GM21360 (cell line): ENCODE data around the gene KIF3A.

ENCODE experiments used
- ATAC-seq: cut with Tn5 transposase; IDR thresholded peaks from one replicate; pipeline ENCODE4 v1.9.1; 2021; ENCODE audit warnings: mild to moderate bottlenecking, moderate library complexity; ENCODE audit not compliant: unreplicated experiment

Gene KIF3A

DNA sequence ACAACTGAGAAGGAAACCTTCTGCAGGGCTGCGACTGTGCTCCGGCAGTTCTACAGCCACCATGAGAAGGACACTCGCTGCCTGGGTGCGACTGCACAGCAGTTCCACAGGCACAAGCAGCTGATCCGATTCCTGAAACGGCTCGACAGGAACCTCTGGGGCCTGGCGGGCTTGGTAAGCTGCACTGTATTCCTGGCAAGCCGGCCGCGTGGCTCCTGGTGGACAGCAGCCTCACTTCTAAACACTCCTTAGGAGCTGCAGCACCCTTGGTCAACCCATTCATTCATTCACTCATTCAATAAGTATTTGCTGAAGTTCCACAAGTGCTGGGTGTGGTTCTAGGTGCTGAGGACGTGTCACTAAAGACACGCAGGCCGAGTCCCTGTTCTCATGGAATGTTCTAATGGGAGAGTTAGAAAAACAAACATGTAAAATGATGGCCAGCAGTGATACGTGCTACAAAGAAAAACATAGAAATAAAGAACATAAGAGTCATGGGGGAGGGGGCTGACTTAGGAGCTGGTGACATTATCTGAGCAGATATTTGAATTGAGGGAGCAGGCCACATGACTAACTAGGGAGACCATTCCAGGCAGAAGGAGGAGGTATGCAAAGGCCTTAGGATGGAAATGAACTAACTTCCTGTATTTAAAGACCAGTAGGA is 57.5 kb downstream of the KIF3A start:
- ATAC-seq = no peak

DNA sequence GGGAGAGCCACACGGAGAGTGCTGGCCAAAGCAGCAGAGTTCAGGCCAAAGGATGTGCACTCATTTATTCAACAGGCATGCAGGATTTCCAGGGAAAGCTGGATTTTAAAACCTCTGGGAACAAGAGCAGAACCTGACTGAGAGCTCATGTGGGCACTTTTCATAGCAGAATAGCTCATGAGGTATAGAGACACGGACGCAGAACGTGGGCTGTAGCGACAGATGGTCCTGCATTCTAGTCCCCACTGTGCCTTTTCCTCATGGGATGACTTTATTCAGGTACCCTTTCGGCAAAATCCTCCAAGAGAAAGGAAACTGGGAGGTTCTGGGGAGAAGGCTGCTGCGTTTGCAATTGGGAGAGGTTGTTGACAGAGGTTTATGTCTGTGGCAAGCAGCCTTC is 58.2 kb downstream of the KIF3A start:
- ATAC-seq = no peak

DNA sequence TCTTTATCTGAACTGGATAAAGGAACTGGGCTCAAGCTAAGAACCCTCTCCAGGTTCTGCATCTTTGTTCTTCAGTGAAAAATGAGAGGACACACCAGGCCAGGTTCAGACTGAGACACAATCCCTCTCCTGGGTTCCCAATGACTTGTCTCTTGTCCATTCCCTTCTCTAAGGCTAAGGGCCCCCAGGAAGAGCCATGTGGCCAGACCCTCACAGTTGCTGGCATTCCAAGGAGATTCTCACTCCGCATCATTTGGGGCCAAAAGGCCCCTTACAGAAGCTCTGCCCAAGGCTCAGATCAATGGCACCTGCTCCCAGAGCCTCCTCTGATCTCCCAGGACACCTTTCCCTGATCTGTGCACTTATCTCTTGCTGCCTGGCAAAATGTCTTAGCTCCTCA is 58.6 kb downstream of the KIF3A start:
- no peak for ATAC-seq

DNA sequence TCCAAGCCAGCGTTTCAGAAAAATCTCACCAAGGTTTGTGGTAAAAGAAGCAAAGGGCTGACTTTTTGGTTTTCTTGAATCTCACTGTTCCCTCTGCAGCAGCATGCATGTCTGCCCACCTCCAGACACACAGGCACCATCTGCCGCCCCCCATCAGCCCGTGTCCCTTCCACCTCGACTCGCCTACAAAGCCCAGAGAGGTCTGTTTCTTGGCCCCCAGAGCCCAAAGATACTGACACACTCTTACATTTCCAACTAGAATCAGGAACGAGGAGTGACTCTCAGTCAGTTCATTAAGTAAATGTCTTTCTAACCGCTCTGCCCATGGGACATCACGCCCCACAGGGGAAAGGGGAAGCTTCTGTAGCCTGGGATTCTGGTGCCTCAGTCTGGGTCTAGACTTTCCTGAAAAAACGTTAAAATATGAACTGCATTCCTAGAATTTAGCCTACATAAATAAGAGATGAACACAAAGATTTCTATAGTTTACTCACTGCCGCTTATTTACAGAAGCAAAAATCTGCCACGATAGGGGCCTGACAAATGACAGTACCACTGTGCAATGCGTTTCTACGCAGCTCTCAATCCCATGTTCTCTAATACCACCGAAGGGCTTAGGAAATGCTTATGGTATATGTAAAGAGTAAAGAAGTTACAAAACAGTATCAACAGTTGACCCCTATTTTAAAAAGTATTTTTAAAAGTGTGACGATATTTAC is 59.5 kb downstream of the KIF3A start:
- ATAC-seq = no peak

DNA sequence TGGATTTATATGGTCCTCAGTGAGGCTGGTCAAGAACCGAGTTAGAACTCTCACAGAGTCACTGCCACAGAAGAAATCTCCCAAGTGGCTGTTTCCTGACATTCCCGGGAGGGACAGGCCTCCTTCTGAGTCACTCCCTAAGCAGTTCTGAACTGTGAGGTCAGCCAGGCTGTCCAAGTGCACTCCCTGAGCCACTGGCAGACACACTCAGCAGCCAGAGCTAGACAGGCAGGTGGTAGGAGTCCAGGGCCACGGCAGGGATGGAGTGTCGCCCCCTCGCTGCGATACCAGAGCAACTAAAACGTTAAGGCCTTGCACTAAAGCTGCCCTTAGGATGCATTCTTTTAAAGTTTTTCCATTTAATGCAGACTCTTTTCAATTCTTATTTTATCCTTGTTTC is 60.2 kb downstream of the KIF3A start:
- ATAC-seq = no peak

DNA sequence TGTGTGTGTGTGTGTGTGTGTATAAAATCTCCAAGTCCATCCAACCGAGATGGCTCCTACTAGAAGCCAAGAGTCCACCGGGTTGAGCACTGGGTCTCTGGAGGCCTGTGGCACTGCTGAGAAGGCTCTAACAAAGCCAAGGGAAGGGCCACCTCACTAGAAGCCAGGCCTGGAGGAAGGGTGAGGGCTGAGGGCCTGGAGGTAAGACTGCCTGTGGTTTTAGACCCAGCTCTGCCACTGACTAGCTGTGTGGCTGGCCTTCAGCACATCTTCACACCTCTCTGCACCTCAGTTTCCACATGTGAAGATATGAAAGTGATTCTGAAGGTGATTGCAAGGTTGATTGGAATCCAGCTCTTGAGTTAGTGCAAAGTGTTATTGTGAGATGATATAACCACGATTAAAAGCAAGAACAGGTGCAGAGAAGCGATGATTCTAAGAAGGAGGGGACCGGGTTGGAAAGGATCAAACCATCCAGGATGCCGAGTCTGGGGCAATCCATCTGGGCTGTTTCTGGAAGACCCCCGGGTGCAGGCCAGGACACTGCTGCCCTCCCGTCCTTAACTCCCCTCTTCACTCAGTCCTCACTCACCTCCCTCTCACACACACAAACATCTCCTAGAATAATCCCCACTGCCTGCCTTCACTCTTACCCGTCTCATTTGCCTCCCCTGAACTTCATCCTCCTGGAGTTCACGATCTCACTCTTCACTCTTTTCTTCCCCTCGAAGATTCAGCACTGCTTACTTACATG is 61.2 kb downstream of the KIF3A start:
- no peak for ATAC-seq

DNA sequence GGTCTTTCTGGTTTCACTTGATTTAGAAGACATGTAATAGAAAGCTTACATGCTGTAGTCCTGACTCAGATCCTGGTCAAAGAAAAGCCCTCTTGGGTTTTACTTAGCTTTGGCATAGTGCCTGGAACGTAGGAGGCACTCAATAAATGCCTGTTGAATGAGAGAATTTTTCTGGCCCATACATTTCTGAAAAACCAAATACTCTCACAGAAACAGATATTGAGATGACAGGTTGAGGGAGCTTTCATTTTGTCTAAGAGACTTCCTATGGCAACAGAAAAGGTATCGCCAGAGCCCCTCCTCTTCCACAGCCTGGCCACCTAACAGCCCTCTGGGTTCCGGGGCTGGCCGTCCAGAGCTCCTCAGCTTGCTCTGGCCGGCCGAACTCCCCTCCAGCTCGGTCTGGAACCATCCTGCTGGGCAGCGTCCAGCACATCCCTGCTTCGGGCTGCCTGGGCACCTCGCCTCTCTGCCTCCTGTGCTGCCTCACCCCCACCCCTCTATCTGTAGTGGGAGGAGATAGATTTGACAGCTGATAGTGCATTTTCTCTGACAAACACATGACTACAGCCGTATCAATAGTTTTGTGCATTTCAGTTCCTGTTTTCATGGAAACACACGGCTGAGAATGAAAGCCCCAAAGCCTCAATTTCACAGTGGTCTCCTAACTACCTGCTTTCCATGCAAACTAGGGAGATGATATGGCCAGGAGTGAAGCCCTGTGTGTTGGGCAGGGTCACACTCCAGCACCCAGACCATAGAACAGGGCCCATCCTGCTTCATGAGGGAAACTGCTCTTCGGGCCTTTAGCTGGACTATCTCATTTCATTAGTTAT is 62.5 kb downstream of the KIF3A start:
- peak; percentile 68 for ATAC-seq

DNA sequence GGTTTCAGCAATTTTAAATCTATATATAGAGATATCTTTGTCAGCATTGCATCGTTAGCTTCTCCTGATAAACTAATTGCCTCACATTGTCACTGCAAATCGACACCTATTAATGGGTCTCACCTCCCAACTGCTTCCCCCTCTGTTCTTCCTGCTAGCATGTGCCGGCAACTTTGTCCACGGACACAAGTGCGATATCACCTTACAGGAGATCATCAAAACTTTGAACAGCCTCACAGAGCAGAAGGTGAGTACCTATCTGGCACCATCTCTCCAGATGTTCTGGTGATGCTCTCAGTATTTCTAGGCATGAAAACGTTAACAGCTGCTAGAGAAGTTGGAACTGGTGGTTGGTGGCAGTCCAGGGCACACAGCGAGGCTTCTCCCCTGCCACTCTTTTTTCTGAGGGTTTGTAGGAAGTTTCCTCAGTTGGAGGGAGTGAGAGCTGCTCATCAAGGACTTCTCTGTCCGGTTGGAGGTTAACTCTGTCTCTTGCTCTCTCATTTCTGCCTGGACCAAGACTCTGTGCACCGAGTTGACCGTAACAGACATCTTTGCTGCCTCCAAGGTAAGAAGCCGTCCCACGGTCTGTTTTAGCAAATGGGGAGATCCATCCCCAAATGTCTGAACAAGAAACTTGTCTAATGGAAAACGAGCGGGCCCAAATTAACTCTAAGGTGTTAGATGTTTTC is 63.3 kb downstream of the KIF3A start, which contains the start of gene IL4:
Gene IL4, plus strand, starts transcription at position 51 of the 692 bp plus-strand sequence. Its CDS starts 62 bp downstream, at position 113.
- ATAC-seq = no peak

DNA sequence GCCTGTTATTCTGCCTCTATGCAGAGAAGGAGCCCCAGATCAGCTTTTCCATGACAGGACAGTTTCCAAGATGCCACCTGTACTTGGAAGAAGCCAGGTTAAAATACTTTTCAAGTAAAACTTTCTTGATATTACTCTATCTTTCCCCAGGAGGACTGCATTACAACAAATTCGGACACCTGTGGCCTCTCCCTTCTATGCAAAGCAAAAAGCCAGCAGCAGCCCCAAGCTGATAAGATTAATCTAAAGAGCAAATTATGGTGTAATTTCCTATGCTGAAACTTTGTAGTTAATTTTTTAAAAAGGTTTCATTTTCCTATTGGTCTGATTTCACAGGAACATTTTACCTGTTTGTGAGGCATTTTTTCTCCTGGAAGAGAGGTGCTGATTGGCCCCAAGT is 63.9 kb downstream of the KIF3A start:
- ATAC-seq = no peak

DNA sequence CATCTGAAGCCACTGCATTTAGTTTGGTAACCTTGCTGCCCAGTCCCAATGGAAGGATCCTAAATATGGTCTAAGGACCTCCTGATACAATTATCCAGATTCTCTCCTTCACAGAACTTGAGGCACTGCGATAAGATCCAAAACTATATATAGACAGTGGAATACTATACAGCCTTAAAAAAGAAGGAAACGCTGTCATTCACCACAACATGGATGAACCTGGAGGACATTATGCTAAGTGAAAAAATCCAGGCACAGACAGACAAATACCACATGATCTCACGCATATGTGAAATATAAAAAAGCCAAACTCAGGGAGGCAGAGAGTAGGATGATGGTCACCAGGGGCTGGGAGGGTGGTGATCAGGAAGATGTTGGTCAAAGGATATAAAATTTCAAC is 66.3 kb downstream of the KIF3A start:
- ATAC-seq = no peak

DNA sequence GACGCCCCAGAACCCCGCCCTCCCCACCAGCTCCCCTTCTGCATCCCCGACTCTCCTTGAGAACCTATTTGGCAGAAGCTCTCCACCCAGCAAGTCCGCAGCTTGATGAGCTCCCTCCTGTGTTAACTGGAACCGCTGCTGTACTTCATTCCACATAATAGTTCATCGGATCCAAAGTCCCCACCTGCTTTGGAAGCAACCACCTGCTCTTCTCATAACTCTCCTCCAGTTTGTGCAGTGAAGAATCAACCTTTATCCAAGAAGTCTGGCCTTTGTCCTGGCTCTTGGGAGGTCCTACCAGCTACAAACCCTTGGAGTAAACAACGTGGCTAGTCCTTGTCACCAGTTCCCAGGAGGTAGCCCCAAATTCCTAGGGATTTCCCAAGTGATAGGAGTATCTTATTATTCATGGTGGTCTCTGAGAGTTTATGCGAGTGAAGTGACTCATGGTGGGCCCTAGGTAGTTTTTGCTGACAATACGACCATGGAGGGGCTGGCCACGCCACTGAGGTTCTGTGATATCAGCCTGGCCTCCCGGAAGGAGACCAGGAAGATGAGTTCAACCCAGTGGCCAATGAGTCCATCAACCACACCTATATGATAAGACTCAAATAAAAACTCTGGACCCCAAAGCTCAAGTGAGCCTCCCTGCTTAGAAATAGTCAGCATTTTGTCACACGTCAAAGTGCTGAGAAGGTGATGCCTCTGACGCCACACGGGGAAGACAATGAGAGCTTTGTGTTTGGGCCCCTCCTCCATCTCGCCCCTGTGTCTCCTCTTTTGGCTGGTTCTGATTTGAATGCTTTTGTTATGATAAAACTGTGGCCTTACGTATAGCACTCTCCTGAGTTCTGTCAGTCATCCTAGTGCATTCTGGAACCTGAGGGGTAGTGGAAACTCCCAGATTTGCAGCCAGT is 67.1 kb downstream of the KIF3A start:
- ATAC-seq = no peak

DNA sequence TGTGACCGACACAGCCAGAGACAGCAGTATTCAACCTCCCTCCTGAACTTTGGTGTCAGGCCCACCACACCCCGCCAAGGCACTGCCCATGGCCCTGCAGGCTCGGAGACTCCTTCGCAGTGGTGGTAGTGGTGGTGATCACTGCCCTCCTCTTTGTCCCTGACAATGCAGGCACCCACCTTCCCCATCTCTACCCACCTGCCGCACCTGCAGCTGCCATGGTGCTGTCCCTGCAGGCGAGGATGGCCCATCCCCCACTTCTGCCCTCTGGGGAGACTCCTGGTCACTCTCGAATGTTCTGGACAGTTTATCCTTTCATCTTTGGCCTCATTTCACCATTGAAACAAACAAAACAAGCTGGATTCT is 67.9 kb downstream of the KIF3A start:
- no peak for ATAC-seq

DNA sequence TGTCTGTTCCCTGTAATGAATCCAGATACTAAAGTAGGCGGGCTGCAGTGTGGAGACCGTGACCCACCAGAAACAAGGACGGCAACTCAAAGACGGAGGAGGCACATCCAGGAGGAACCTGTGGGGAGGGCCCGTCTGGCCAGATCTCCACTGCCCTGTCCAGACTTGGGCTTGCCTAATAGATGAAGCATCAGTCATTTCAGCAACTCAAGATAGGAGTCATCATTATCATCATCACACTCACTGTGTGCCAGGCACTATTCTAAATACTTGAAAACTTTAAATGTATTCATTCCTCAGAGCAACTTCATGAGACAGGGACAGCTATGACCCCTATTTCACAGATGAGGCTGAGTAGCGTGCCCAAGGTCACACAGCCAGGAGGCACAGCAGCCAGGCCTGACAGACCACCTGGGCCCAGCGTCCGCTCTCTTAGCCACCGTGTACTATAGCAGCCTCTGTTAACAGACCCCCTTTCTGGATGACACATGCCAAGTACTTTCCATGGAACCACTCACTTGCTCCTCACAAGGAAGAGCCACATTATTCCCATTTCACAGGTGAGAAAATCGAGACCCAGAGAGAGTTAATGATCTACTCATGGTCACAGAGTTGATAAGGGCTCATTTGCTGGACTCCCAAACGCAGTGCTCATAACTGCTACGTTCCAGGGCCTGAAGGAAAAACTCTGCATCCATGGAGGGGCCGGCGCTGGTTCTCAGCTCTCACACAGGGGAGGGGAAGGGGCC is 68.5 kb downstream of the KIF3A start:
- ATAC-seq = no peak

DNA sequence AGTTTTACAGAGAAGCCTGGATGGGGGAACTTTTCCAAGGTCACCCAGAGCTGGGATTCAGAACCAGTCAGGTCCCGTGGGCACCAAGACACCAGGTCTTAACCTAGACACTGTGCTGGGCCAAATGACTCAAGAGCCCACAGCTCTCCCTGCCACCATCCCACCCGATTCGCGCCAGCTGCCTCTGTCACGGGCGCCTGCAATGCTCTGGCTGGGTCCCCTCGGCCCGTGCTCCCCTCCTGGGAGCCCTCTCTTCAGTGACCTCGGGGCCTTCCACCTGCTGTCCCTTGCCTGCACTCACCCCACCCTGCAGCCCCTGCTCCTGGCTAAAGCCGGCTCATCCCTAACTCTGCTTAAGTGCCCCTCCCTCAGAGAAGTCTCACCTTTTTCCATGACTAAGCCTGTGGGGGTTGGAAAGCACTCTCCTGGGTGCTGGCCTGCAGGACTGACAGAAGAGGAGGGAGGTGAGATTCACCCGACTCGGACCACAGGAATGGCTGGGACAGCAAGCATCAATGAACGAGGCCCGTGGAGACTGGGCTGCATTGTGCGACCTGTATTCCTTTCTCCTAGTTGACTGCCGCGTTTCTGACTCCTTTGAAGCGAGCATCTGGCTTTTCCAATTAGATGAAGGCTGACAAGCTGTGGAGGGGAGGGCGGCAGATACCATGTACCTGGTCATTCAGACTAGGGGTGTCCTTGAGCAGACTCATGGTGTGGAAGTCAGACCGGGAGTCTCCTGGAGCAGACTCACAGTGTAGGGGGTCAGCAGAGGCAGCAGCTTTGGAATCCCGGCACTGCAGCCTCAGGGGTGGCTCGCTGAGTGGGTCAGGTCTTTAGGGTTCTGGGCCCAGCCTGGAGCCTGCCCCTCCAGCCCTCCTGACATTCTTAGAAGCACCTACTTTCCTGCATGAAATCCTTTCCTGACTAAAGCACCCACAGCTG is 69.3 kb downstream of the KIF3A start:
- ATAC-seq = no peak

DNA sequence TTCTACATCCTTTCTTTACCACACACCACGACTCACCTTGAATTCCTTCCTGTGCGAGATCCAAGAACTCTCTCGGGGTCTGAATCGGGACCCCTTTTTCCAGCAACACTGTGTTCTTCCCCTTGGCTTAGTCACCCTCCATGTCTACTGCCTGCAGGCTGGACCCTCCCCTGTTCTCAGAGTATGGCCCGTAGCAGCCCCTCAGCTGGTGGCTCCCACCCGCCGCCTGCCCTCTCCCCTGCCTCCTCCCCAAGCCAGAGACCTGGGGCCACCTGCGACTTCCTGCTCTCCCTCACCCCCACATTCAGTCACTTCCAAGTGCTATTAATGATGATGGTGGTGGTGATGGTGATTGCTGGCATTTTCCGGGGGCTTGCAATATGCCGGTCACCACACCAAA is 70.0 kb downstream of the KIF3A start:
- no peak for ATAC-seq

DNA sequence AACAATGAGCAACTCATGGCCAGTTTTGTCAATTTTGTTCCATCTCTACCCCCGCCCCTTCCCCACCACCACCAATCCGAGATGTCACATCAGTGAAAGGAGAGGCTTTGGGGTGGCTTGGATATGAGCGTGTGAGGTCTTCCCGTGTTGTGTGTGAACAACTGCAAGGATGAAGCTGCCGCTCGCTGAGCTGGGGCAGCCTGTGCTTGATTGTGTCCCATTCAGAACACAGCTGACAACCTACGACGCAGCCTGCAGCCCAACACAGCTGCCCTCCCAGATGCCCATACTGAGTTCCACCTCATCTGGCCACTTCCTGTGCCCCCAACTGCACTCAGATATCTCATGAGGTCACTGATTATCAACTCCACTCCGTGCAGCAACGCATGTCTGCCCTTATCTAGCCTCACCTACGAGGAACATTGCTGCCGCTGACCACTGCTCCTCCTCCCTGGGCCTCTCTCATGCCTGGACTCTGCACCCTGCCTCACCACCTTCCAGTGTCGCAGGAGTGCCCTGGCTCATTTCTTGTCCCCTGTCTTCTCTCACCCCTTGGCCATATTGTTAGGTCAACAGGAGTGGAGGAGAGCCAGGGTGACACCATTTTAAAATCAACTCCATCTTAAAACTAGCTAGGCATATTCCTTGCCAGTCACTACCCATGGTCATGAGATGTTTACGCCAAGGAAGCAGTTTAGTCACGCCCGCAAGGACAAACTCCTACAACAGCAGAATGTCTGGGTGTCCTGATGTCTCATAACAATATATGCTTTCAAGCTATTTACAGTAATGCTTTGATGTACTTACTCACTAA is 70.8 kb downstream of the KIF3A start:
- no peak for ATAC-seq

DNA sequence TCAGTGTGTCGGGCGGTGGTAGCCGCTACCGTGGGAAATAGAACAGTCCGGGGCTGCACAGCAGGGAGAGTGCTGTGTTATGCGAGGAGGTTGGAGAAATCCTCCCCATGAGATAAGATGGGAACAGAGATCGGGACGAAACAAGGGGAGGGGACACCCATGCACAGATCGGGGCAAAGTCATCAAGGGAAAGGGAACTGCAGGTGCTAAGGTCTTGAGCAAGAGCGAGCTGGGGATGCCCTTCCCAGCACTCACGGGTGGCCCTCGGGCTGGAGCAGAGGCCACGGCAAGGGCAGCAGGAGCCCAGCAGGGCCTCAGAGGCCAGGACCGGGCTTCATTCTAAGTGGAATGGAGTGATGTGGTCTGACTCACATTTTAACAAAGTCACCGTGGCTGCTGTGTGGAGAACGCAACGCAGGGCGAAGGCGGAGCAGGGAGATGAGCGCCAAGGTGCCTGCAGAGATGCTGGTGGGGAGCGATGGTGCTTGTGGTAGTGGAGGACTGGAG is 71.7 kb downstream of the KIF3A start:
- ATAC-seq = no peak
